H9 (cell line): ENCODE results near the gene PPARG. TPM values are rescaled to one million over a fixed set of nuclear protein-coding genes. Genes with fewer than 3 reads are reported as not detected.

Source experiments
- DNase-seq: peaks from one replicate; pipeline ENCODE4 v3.0.0-alpha.2; 2017
- H2AFZ ChIP-seq: one replicate; pipeline ENCODE4 v1.6.1; 2013; ENCODE audit warnings: mild to moderate bottlenecking, low read length, control low read depth, moderate library complexity
- H2AK5ac ChIP-seq: 2 replicates; pipeline ENCODE4 v1.6.1; 2013; ENCODE audit warnings: low read length, control low read depth, mixed read lengths; ENCODE audit not compliant: insufficient read length
- H2BK120ac ChIP-seq: one replicate; pipeline ENCODE4 v1.6.1; 2013; ENCODE audit warnings: low read depth, mild to moderate bottlenecking, low read length, control low read depth, inconsistent platforms; ENCODE audit not compliant: poor library complexity, severe bottlenecking
- H2BK12ac ChIP-seq: 2 replicates; pipeline ENCODE4 v1.6.1; 2013; ENCODE audit warnings: low read length, control low read depth, mixed read lengths, low read depth; ENCODE audit not compliant: insufficient read length
- H2BK15ac ChIP-seq: 2 replicates; pipeline ENCODE4 v1.6.1; 2013; ENCODE audit warnings: low read depth, low read length, control low read depth
- H2BK20ac ChIP-seq: one replicate; pipeline ENCODE4 v1.6.1; 2013; ENCODE audit warnings: low read depth, mild to moderate bottlenecking, low read length, control low read depth, inconsistent platforms; ENCODE audit not compliant: poor library complexity, severe bottlenecking
- H2BK5ac ChIP-seq: 2 replicates; pipeline ENCODE4 v1.6.1; 2013; ENCODE audit warnings: low read length, control low read depth, mixed read lengths; ENCODE audit not compliant: insufficient read length
- H3K14ac ChIP-seq: 2 replicates; pipeline ENCODE4 v1.6.1; 2013; ENCODE audit warnings: low read length, control low read depth; ENCODE audit not compliant: insufficient read depth
- H3K18ac ChIP-seq: 2 replicates; pipeline ENCODE4 v1.6.1; 2013; ENCODE audit warnings: low read depth, mild to moderate bottlenecking, mixed read lengths, low read length, control low read depth; ENCODE audit not compliant: insufficient read length
- H3K23ac ChIP-seq: 2 replicates; pipeline ENCODE4 v1.6.1; 2013; ENCODE audit warnings: low read length, control low read depth, mixed read lengths, low read depth; ENCODE audit not compliant: insufficient read length
- H3K23me2 ChIP-seq: 2 replicates; pipeline ENCODE4 v1.6.1; 2013; ENCODE audit warnings: low read depth, mild to moderate bottlenecking, mixed read lengths, low read length, control low read depth; ENCODE audit not compliant: insufficient read length, poor library complexity, severe bottlenecking
- H3K27ac ChIP-seq: 2 replicates; pipeline ENCODE4 v1.5.1; 2013; ENCODE audit warnings: low read length, control low read depth, mixed read lengths, low read depth; ENCODE audit not compliant: insufficient read length
- H3K27me3 ChIP-seq: 2 replicates; pipeline ENCODE4 v1.6.1; 2013; ENCODE audit warnings: low read length, control low read depth, inconsistent platforms; ENCODE audit not compliant: insufficient read depth
- H3K4ac ChIP-seq: 2 replicates; pipeline ENCODE4 v1.6.1; 2013; ENCODE audit warnings: low read depth, mild to moderate bottlenecking, control low read depth, inconsistent platforms, low read length, moderate library complexity
- H3K4me1 ChIP-seq: 2 replicates; pipeline ENCODE4 v1.6.1; 2013; ENCODE audit warnings: low read length, control low read depth, inconsistent platforms; ENCODE audit not compliant: insufficient read depth
- H3K4me2 ChIP-seq: 2 replicates; pipeline ENCODE4 v1.6.1; 2013; ENCODE audit warnings: low read length, control low read depth, mixed read lengths; ENCODE audit not compliant: insufficient read length, insufficient read depth
- H3K56ac ChIP-seq: 2 replicates; pipeline ENCODE4 v1.6.1; 2013; ENCODE audit warnings: low read depth, mild to moderate bottlenecking, mixed read lengths, low read length, control low read depth; ENCODE audit not compliant: insufficient read length
- H3K79me1 ChIP-seq: 2 replicates; pipeline ENCODE4 v1.6.1; 2013; ENCODE audit warnings: low read depth, mild to moderate bottlenecking, moderate library complexity, low read length, control low read depth, inconsistent platforms; ENCODE audit not compliant: insufficient read depth, poor library complexity, severe bottlenecking
- H3K79me2 ChIP-seq: 2 replicates; pipeline ENCODE4 v1.6.1; 2013; ENCODE audit warnings: low read length, control low read depth, inconsistent platforms; ENCODE audit not compliant: insufficient read depth
- H3K9ac ChIP-seq: 2 replicates; pipeline ENCODE4 v1.6.1; 2013; ENCODE audit warnings: low read length, control low read depth, mixed read lengths; ENCODE audit not compliant: insufficient read length; ENCODE audit errors: extremely low read depth
- H3K9me3 ChIP-seq: one replicate; pipeline ENCODE4 v1.6.1; 2013; ENCODE audit warnings: low read depth, low read length, inconsistent platforms; ENCODE audit not compliant: control insufficient read depth
- H3T11ph ChIP-seq: one replicate; pipeline ENCODE4 v1.6.1; 2013; ENCODE audit warnings: mild to moderate bottlenecking, low read length, control low read depth, inconsistent platforms
- H4K20me1 ChIP-seq: one replicate; pipeline ENCODE4 v1.6.1; 2013; ENCODE audit not compliant: control insufficient read depth, insufficient read length, insufficient read depth
- H4K5ac ChIP-seq: 2 replicates; pipeline ENCODE4 v1.6.1; 2013; ENCODE audit warnings: low read depth, mild to moderate bottlenecking, mixed read lengths, low read length, control low read depth; ENCODE audit not compliant: insufficient read length
- H4K8ac ChIP-seq: replicated peaks from 2 replicates; pipeline ENCODE4 v1.6.1; 2013; ENCODE audit warnings: low read length, control low read depth, mixed read lengths, low read depth; ENCODE audit not compliant: insufficient read length
- H4K91ac ChIP-seq: 2 replicates; pipeline ENCODE4 v1.6.1; 2013; ENCODE audit warnings: low read depth, mild to moderate bottlenecking, moderate library complexity, mixed read lengths, low read length, control low read depth; ENCODE audit not compliant: insufficient read length
- H3K27ac Mint-ChIP-seq, 3 experiments: 2 replicates in 2 of 3; 3 replicates in 1 of 3; pipeline ENCODE4 v1.8.0; 2020 to 2021; ENCODE audit warnings: mixed read lengths in 3 of 3, mild to moderate bottlenecking in 1 of 3, moderate library complexity in 1 of 3
- H3K27me3 Mint-ChIP-seq: 2 replicates; pipeline ENCODE4 v1.8.0; 2021; ENCODE audit warnings: low read depth, mild to moderate bottlenecking, moderate library complexity, mixed read lengths
- H3K36me3 Mint-ChIP-seq, 3 experiments: 2 replicates in 2 of 3; 3 replicates in 1 of 3; pipeline ENCODE4 v1.8.0; 2020 to 2021; ENCODE audit warnings: low read depth in 3 of 3, mixed read lengths in 3 of 3; ENCODE audit not compliant: insufficient read depth in 1 of 3
- H3K4me1 Mint-ChIP-seq, 2 experiments: 2 replicates each; pipeline ENCODE4 v1.8.0; 2020; ENCODE audit warnings: mixed read lengths in 2 of 2
- H3K4me3 Mint-ChIP-seq, 2 experiments: 2 replicates in 1 of 2; 3 replicates in 1 of 2; pipeline ENCODE4 v1.8.0; 2020 to 2021; ENCODE audit warnings: mild to moderate bottlenecking in 2 of 2, mixed read lengths in 2 of 2, moderate library complexity in 1 of 2
- H3K9me3 Mint-ChIP-seq, 2 experiments: 2 replicates in 1 of 2; 3 replicates in 1 of 2; pipeline ENCODE4 v1.8.0; 2020; ENCODE audit warnings: mild to moderate bottlenecking in 2 of 2, mixed read lengths in 2 of 2, moderate library complexity in 1 of 2
- WGBS: extraction: QIAGEN DNeasy Blood & Tissue Kit; methylation state at CpG from one replicate; pipeline ENCODE4 v1.1.7; 2013; ENCODE audit warnings: missing lambda C conversion rate, low lambda C conversion rate, mixed read lengths; ENCODE audit not compliant: insufficient read length; ENCODE audit errors: extremely low coverage; 5-methylcytosine and 5-hydroxymethylcytosine counted together
- total RNA-seq: library from RNA; stranded (reverse); gene quantifications from 2 replicates; pipeline ENCODE4 v1.2.1, GENCODE V29; 2021
- TF ChIP-seq, protein P1 (sequence below): fragments of 200-600 bp; sonication (generic); conservative IDR thresholded peaks from 3 replicates; pipeline ENCODE4 v1.8.0; 2021; ENCODE audit warnings: antibody characterized with exemption, mild to moderate bottlenecking

The PPARG gene
- total RNA-seq, 1 experiment from 2014 or later: 0.42 TPM

DNA sequence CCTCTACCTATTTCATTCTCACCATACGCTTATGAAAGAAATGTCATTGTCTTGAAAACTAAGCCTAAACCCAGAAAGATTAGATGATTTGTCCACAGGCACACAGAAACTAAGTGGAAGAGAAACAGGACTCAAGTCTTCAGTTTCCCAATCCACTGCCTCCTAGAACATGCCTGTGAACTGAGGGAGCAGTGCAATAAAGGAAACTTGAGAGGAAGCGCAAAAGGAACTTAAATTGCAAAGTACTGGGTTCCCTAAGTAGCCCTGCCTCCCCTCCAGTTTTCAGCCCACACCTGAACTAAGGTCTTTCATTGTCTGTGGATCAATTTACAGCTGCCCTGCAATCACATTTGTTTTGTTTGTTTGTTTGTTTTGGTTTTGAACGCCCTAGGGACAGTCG lies 138.7 kb downstream of the PPARG start:
- Histone ChIP-seq H3K9me3 (no peaks in the 10 kb centered on the region), H3K23me2 (no peaks in the 10 kb centered on the region), H3K4me1 (peaks cover 5% of the 10 kb centered on the region), H3K27ac (no peak overlapping the region), H2BK120ac (no peak overlapping the region), H3K4ac (no peak overlapping the region), H4K20me1 (no peaks in the 10 kb centered on the region), H3K23ac (no peak overlapping the region), H3K79me1 (no peaks in the 10 kb centered on the region), H3K18ac (no peak overlapping the region), H3T11ph (no peak overlapping the region), H3K56ac (no peak overlapping the region), H3K14ac (no peak overlapping the region), H2BK5ac (no peak overlapping the region), H4K5ac (no peak overlapping the region), H3K4me2 (no peak overlapping the region), H2BK20ac (no peak overlapping the region), H2AFZ (no peak overlapping the region), H2BK12ac (no peak overlapping the region), H4K91ac (no peak overlapping the region), H3K27me3 (no peaks in the 10 kb centered on the region), H3K9ac (no peak overlapping the region), H2BK15ac (no peak overlapping the region), H3K79me2 (no peaks in the 10 kb centered on the region), H2AK5ac (no peak overlapping the region), H4K8ac (no peak overlapping the region)
- H3K9me3 Mint-ChIP-seq: no peaks in the 10 kb centered on the region
- no peak for DNase-seq
- H3K27me3 Mint-ChIP-seq: peaks cover 5% of the 10 kb centered on the region
- no CpG with 5 or more reads among the region's 4 CpGs for WGBS
- no peak overlapping the region; a peak in 1 of 5 replicates for H3K4me3 Mint-ChIP-seq
- TF ChIP-seq, protein P1, sequence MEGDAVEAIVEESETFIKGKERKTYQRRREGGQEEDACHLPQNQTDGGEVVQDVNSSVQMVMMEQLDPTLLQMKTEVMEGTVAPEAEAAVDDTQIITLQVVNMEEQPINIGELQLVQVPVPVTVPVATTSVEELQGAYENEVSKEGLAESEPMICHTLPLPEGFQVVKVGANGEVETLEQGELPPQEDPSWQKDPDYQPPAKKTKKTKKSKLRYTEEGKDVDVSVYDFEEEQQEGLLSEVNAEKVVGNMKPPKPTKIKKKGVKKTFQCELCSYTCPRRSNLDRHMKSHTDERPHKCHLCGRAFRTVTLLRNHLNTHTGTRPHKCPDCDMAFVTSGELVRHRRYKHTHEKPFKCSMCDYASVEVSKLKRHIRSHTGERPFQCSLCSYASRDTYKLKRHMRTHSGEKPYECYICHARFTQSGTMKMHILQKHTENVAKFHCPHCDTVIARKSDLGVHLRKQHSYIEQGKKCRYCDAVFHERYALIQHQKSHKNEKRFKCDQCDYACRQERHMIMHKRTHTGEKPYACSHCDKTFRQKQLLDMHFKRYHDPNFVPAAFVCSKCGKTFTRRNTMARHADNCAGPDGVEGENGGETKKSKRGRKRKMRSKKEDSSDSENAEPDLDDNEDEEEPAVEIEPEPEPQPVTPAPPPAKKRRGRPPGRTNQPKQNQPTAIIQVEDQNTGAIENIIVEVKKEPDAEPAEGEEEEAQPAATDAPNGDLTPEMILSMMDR: no peak
- H3K4me1 Mint-ChIP-seq: peaks cover 34 to 36% of the 10 kb centered on the region in 2 experiments
- H3K36me3 Mint-ChIP-seq: 0 out of 7 replicates have a peak, but pooled peaks cover 0 to 1% (median 0%) of the 10 kb centered on the region in 3 experiments
- H3K27ac Mint-ChIP-seq: no peak overlapping the region; a peak in 1 of 7 replicates
